Esophagus squamous epithelium (tissue), 4 donors: Measurements from ENCODE around the gene NEDD4.

Experiments
- CTCF ChIP-seq, 6 experiments: fragments of 450-650 bp in 4 of 6; fragments of 200-600 bp in 2 of 6; sonication (generic) in 2 of 6; IDR thresholded peaks; one replicate each; pipeline ENCODE4 v1.5.1; 2016 to 2019; ENCODE audit warnings: antibody characterized with exemption in 6 of 6, mild to moderate bottlenecking in 4 of 6, moderate library complexity in 4 of 6
- POLR2A ChIP-seq, 4 donors: fragments of 450-650 bp; IDR thresholded peaks; one replicate each; pipeline ENCODE4 v1.6.1; 2017; ENCODE audit warnings: antibody characterized with exemption in 4 of 4, mild to moderate bottlenecking in 4 of 4, moderate library complexity in 3 of 4

GRCh38 chr15:55914446-55914845 is 79.0 kb downstream of the NEDD4 start:
- TF ChIP-seq POLR2A (IDR thresholded peaks at IDR 0.05) = no peak
- no peak for TF ChIP-seq CTCF (IDR thresholded peaks at IDR 0.05)
